NAMALWA (cell line): ENCODE results near the gene TDRD5.

Experiments used
- DNase-seq: peaks from one replicate; pipeline ENCODE4 v3.0.0-alpha.2; 2015; ENCODE audit warnings: low spot score

TDRD5 gene

DNA sequence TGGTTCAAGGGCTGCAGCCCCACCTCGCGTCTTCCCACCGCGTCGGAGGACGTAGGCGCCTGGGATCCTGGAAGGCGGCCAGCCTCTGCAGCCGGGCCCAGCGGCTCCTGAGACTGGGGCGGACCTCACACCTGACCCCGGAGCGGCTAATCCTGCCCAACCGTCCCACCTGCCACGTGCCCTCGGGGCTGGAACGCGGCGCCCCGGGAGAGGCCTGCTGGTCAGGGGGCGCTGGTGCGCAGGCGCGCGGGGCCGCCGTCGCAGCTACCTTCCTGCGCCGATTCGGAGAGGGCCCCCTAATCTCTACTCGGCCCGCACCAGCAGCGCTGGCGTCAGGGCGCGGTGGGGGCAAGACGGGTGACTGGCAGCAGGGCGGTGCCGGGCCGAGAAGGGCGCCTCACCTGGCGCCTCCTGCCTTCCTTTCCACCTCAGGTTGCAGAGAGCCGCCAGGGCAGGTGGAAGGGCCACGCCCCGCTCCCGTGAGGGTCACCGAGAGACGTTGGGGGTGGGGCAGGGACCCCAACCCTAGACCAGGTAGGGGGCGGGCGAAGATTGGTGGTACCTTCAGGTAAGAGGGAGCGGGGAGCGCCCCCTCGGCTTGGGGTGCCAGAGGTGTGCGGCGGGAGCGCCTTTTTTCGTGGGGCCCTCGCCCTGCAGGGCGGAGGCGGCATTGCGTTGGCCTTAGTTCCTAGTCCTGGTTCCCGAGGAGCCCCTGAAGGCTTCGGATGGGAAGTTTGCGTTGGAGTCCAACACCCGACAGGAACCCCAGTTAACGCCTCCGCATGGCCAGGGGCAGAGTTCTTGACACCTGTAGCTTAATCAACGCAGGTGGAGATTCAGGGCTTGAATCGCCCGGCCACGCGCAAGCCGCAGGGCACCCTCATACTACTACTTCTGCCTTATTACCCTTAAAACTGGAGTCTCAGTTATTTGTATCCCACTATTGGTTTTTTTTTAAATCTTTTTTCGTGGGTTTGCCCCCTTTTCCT is at the start of gene TDRD5:
Gene TDRD5 (plus strand): TSS at position 241 of the 989 bp plus-strand sequence. CDS start 784 bp downstream, outside the sequence.
- no peak for DNase-seq

DNA sequence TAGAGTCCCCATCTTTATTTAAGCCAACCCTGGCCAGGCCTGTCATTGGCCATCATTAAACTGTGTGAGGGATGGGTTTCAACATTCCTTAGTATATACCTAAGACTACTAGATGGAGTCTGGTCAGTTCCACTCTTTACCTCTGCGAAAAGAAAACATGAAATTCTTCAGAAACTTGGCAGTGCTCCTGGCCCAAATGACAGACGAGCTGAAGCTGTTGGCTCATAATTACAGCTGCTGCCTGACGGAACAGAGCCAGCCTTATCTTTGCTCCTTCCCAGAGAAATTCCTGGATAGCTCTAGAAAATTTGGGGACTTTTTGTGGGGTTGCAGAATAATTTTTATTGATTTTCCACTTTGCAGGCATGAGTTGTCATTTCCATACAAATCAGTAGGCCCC is 46.3 kb upstream of the TDRD5 start:
- no peak for DNase-seq

GRCh38 chr1:179547021-179547535 is 44.6 kb upstream of the TDRD5 start:
- no peak for DNase-seq

GRCh38 chr1:179548666-179549367 is 42.8 kb upstream of the TDRD5 start:
- DNase-seq = no peak

GRCh38 chr1:179549368-179549700 is 42.3 kb upstream of the TDRD5 start:
- DNase-seq = no peak

GRCh38 chr1:179550746-179551682 is 40.6 kb upstream of the TDRD5 start:
- no peak for DNase-seq

- DNase-seq = no peak
These were observed 37.2 kb upstream of the TDRD5 start for GRCh38 chr1:179554427-179554826.

- no peak for DNase-seq
These were observed 33.6 kb upstream of the TDRD5 start for GRCh38 chr1:179558078-179558477.

DNA sequence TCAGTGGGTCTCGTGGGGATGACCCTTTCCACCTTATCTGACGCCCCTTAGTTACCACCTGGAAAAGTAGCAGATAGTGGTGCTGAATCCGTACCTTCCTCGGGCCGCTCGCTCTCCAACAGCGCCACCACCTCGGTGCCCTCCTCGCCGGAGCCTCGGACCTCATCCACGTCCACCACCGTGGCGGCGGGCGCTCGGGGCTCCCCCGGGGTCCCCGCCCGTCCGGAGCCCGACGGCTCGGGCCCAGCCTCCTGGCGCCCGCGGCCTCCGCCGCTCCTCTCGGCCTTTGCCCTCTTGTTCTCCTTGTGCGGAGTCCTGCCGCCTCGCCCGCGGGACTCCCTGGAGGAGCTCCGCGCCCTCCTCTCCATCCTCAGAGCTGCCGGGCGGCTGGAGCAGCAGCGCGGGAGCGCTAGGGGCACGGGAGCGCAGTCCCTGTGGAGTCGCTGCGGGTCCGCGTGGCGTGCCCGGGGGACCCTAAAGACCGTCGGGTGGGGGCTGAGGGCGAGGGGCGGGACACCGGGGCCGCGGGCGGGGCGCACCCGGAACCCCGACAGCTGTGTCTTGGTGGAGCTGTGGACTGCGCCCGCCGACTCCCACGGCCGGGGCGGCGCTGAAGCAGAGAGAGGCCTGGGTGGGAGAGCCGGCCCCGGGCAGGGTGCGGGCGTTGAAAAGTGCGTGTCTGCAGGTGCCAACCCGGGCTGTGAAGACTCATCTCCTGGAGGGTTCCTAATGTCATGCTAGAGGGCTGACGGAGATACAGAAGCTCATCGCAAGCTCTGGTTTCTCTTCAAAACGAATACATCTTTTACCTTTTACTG is 15.9 kb upstream of the TDRD5 start, which contains the start of gene NPHS2:
Gene NPHS2 (minus strand): TSS at position 452 of the 818 bp plus-strand sequence. CDS start 84 bp downstream, at position 368.
- DNase-seq = no peak

DNA sequence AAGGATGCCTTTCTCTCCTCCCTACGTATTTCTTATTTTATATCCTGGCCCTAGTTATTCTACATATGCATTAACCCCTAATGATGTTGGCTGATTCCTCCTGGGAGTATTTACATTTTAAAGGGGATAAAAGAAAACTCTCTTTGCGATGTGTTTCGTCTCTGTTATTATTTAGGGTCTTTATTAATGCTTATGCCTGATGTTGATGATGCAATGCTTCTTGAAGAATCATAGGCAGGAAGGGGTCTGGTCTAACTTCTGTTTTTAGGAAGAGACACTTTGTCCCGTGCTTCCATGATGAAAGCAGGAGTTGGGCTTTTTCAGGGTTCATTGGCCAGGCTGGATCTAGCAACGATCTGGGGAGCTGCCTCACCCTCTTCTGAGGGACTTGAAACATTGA is 15.1 kb upstream of the TDRD5 start:
- DNase-seq = no peak

- DNase-seq = no peak
These were observed 7.8 kb upstream of the TDRD5 start for GRCh38 chr1:179583771-179584320.

DNA sequence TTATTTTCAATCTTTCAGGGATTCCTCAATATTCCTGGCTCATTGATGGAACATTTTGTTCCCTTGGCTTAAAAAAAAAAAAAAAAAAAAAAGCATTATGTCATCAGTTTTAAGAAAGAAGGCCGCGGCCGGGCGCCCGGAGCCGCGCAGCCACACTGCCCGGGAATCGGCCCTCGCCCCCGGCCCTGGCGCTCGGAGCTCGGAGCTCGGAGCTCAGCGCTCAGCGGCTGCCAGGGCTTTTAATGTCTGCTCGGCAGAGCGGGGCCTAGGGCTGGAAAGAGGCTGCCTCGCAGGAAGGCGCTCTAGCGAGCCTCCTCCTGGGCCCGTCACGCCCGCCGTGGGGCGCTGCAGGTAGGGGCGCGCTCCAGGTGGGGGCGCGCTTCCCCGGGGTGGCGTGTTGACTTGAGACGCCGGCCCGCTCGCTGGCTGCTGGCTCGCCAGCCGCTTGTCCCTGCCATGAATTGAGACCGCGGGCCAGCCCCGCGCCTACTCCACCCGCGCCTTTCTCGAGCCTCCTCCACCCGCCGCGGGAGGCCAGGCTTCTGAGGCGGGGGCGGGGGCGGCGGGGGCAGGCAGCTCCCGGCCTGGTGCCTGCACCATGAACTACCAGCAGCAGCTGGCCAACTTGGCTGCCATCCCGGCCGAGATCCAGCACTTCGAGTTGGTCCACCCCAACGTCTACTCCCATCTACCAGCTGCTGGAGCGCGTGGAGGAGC is 5.4 kb upstream of the TDRD5 start:
- no peak for DNase-seq

GRCh38 chr1:179587336-179587735 is 4.3 kb upstream of the TDRD5 start:
- no peak for DNase-seq

- DNase-seq = no peak
These were observed 3.1 kb upstream of the TDRD5 start for GRCh38 chr1:179588425-179589024.

- no peak for DNase-seq
These were observed 2.1 kb upstream of the TDRD5 start for GRCh38 chr1:179589509-179589908.

- DNase-seq = no peak
These were observed 961 bp upstream of the TDRD5 start for GRCh38 chr1:179590671-179591070.

DNA sequence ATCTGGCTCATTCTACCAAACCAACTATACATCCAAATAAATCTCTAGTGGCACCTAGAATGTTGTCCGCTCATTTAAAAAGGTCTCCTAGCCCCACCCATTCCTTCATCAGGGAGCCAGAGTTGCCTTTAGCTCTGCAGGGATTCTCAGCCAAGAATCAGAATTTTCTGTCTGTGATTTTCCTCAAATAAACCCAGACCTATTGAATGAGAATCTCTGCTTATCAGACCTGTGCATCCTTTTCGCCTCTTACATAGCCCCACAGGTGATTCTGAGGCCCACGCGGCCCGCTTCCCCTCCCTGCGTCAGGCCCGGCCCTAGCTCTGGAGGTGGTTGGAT is 410 bp upstream of the TDRD5 start:
- DNase-seq = no peak

GRCh38 chr1:179598631-179599030 is 7.0 kb downstream of the TDRD5 start:
- DNase-seq = peak; percentile 26

GRCh38 chr1:179599623-179600249 is 8.1 kb downstream of the TDRD5 start:
- peak; percentile 76 for DNase-seq
